Heart left ventricle (tissue), 16 donors: ENCODE data around the gene DIO2. TPM values are rescaled to one million over a fixed set of nuclear protein-coding genes. Genes with fewer than 3 reads are reported as not detected.

Experiments
- ATAC-seq, 4 donors: fragments of 200-7000 bp; cut with Tn5 transposase; one replicate each; pipeline ENCODE4 v1.9.1; 2020 to 2022; ENCODE audit warnings: moderate library complexity in 4 of 4, mild to moderate bottlenecking in 3 of 4, moderate number of reproducible peaks in 1 of 4
- DNase-seq, 5 donors: peaks; one replicate each; pipeline ENCODE4 v3.0.0-alpha.2; 2020
- H3K27ac ChIP-seq, 12 donors: fragments of 200-600 bp; sonication (generic) in 4 of 12; one replicate each; pipeline versions ENCODE4 v1.5.0 to v1.8.0; 2016 to 2022; ENCODE audit warnings: mild to moderate bottlenecking in 2 of 12
- H3K27me3 ChIP-seq, 9 donors: fragments of 200-600 bp; sonication (generic) in 2 of 9; one replicate each; pipeline versions ENCODE4 v1.5.1 to v1.8.0; 2016 to 2022; ENCODE audit warnings: mild to moderate bottlenecking in 3 of 9
- H3K36me3 ChIP-seq, 9 donors: fragments of 200-600 bp; sonication (generic) in 2 of 9; one replicate each; pipeline versions ENCODE4 v1.5.0 to v1.8.0; 2018 to 2022; ENCODE audit warnings: mild to moderate bottlenecking in 2 of 9
- H3K4me1 ChIP-seq, 12 donors: fragments of 200-600 bp; sonication (generic) in 4 of 12; one replicate each; pipeline versions ENCODE4 v1.5.0 to v1.8.0; 2016 to 2022; ENCODE audit warnings: mild to moderate bottlenecking in 3 of 12
- H3K4me3 ChIP-seq, 12 donors: fragments of 200-600 bp; sonication (generic) in 4 of 12; one replicate each; pipeline versions ENCODE4 v1.5.0 to v1.8.0; 2017 to 2022; ENCODE audit warnings: mild to moderate bottlenecking in 9 of 12, moderate library complexity in 4 of 12
- H3K9me3 ChIP-seq, 12 donors: fragments of 200-600 bp; sonication (generic) in 4 of 12; one replicate each; pipeline versions ENCODE4 v1.5.0 to v1.8.0; 2016 to 2022; ENCODE audit warnings: mild to moderate bottlenecking in 1 of 12
- CTCF ChIP-seq, 12 donors: fragments of 200-600 bp; sonication (generic) in 4 of 12; IDR thresholded peaks; one replicate each; pipeline versions ENCODE4 v1.5.0 to v1.8.0; 2018 to 2022; ENCODE audit warnings: antibody characterized with exemption in 12 of 12, mild to moderate bottlenecking in 5 of 12
- POLR2A ChIP-seq, 2 donors: fragments of 450-650 bp; IDR thresholded peaks; one replicate each; pipeline ENCODE4 v1.6.1; 2017; ENCODE audit warnings: antibody characterized with exemption in 2 of 2, mild to moderate bottlenecking in 2 of 2, moderate library complexity in 2 of 2
- WGBS, 4 donors: extraction: QIAGEN DNeasy Blood & Tissue Kit in 2 of 4; methylation state at CpG; one replicate each; pipeline versions ENCODE4 v1.1.5 to v1.1.7; 2013 to 2018; 5-methylcytosine and 5-hydroxymethylcytosine counted together
- intact Hi-C, 10 donors: fragments of 100-400 bp; cut with DNase I; formaldehyde crosslinking; loops; one replicate each; pipeline versions ENCODE4 v1.11.1 to v1.14.2; 2022
- polyA plus RNA-seq, 2 donors: library from polyadenylated mRNA; stranded (reverse); fragments of 200-250 nt; gene quantifications; one replicate each; pipeline ENCODE4 v1.2.3, GENCODE V29; 2013
- total RNA-seq, 9 donors: library from RNA; depleted of rRNA in 2 of 9; stranded (reverse); fragments of >200 nt in 2 of 9; fragmentation: NEBNext Ultra II Directional in 3 of 9; extraction: Animal tissue kit (Norgen Biotek cat#: 25700) in 3 of 9; gene quantifications; one replicate each; pipeline versions ENCODE4 v1.1.0 to v1.2.4, GENCODE V29; 2016 to 2023
- donor health status: ischemic (EF 13 %, LVEDD 7.1; RV severe dilation, severe dysfunction).
- donor health status: healthy with polysubstance abuse.
- donor health status: DM: no; HTN: yes; CAD: no.
- donor health status: DM: no; HTN: no; CAD: no.
- donor health status: ischemic (EF 25% LVEDD 6.9; RV normal size, moderate dysfunction).
- donor health status: ischemic (EF 25% LVEDD 5.7; RV mildly dilated, moderate dysfunction).
- donor health status: healthy.
- donor health status: DM: yes; HTN: yes; CAD: no.
- donor health status: ischemic (EF 35%, LVEDD 5.7; RV mildly dilated, moderate dysfunction).
- donor health status: nonischemic (EF 11% LVEDD 7.7; RV severe dilation, severe dysfunction).
- donor health status: DM: yes; HTN: yes; CAD: no.
- donor health status: PGD.
- donor health status: ischemic (EF 29% LVEDD 5.4; RV normal size, mild dysfunction).
- donor health status: nonischemic (EF 23%, LVEDD 6.1; RV moderate dilation, normal function).

The DIO2 gene
- total and polyA plus RNA-seq, 11 donors, result 0.29 to 30.9 (median 8.1) TPM

GRCh38 chr14:80150301-80150700 is 61.0 kb downstream of the DIO2 start:
- no peaks in the 10 kb centered on the region for H3K9me3 ChIP-seq
- 77 to 87% (median 79%) methylated on average over 1 of the region's 1 CpG for WGBS, 4 donors
- H3K36me3 ChIP-seq, result no peaks in the 10 kb centered on the region
- TF ChIP-seq CTCF (IDR thresholded peaks at IDR 0.05) (no peak), POLR2A (IDR thresholded peaks at IDR 0.05) (no peak)
- ATAC-seq, result no peak
- H3K4me3 ChIP-seq, result no peak overlapping the region
- no peak overlapping the region for H3K27ac ChIP-seq
- no peak for DNase-seq
- no peaks in the 10 kb centered on the region for H3K27me3 ChIP-seq
- no peaks in the 10 kb centered on the region for H3K4me1 ChIP-seq
- intact Hi-C loops, result no loop called here
